HG02973 (cell line): ENCODE results near the gene FHIT.
"Not testable (repeated sequence)": the region's sequence is repeated elsewhere in the genome, so short reads cannot be mapped to it uniquely, and the experiment has no call there.

Source experiments
- ATAC-seq: cut with Tn5 transposase; IDR thresholded peaks from one replicate; pipeline ENCODE4 v1.9.1; 2021; ENCODE audit warnings: moderate library complexity; ENCODE audit not compliant: unreplicated experiment

The FHIT gene

DNA sequence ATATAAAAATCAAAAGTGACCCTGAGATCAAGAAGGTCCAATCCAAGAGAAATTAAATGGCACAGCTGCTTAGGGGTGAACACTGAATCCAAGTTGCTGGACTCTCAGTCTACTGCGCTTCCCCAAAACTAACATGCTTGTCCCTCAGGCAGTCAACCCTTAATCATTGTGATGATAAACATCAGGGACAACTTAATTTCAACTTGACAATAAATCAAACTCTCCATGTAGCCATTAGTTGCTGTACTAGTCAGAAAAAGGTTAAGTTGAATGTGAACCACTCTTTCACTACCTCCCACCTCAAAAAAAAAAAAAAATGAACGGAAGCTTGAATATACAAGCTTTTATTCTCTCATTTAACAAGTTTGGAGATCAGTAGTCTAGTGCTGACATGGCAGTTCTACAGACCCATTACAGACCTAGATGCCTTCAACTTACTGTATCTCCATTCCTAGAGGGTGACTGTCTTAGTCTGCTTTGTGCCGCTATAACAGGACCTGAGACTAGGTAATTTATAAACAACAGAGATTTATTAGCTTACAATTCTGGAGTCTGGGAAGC lies 185.7 kb downstream of the FHIT start:
- no peak for ATAC-seq

GRCh38 chr3:61061092-61061723 lies 190.0 kb downstream of the FHIT start:
- no peak for ATAC-seq

GRCh38 chr3:61060411-61060861 lies 190.8 kb downstream of the FHIT start:
- no peak for ATAC-seq

DNA sequence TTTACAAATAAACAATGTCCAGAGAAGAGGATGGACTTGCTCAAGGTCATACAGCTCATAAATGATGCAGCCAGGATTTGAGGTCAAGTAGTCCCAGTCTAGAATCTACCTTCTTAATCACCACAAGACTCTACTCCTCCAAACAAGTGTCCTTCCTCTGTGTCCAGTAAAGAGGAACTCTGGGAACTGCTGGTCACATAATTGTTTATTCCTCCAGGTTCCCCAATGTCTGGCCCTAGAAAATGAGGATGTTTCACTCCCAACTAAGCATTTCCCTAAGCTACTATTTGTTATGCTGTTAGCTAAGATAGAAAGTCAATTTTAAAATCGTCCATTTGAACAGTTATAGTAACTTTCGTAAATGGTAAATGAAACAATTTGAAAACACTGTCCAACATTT lies 192.4 kb downstream of the FHIT start:
- ATAC-seq: no peak

DNA sequence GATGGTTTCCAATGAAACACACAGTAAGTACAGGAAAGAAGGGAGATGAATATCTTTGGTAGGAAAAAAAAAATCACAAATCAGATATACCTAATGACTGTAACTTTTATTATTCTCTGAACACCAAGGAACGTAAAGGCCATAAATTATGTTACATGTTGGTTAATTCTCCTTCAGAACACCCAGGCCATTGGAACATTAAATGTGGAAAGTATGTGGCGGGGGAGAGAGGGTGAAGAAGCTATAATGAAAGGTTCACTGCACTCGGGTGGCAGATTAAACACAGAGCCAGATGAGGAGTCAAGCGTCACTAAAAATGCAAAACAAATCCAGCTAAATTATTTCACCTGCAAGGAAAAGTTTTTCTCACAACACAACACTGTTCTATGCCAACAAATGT lies 193.8 kb downstream of the FHIT start:
- ATAC-seq: no peak

DNA sequence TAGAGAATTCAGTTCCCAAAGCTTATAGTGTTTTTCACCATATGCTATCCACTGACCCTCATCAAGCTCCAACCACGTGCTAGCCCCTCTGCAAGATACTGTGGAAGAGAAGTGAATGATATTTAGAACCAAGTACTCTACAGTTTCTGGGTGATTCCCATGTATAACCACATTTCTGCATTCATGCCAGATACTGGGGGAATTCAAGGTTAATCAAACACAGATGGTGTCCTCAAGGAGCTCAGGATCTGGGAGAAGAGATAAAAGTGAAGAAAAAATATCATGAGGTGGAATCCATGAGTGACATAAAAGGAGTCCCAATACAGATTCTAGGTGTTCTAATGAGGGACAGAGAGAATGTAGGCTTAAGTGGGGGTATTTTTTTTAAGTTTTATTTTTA lies 195.8 kb downstream of the FHIT start:
- no peak for ATAC-seq

DNA sequence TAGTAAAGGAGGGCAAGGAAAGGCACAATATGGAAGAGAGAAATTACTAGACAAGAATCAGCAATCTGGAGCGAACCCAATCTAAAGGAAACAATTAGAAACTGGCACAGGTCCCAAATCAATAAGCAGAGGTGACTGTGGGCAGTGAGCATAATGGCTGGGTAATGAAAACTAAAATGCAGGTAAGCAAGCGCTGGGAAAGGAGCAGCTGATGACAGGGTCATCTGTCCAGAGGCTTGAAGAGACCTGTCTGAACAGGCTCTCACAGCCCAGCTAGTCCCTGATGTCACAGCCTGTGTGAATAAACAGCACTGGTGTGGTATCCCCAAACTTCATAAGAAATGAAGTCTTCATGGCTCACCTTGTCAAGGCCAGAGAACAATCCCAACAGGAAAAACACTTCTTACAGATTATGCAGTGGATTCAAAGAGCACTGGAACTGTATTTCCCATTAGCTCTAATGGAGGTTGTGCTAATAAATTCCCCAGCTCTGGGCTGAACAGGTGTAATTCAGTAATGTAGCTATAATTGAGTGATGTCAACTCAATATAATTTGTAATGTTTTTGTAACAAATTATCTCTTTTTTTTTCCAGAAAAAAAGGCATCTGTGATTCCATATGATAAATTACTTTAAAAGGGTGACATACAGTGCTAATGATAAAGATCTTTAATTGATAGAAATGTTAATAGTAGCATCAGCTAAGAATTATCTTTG lies 197.3 kb downstream of the FHIT start:
- ATAC-seq: no peak

- ATAC-seq: no peak
Observed at GRCh38 chr3:61052851-61053250, 198.4 kb downstream of the FHIT start.

DNA sequence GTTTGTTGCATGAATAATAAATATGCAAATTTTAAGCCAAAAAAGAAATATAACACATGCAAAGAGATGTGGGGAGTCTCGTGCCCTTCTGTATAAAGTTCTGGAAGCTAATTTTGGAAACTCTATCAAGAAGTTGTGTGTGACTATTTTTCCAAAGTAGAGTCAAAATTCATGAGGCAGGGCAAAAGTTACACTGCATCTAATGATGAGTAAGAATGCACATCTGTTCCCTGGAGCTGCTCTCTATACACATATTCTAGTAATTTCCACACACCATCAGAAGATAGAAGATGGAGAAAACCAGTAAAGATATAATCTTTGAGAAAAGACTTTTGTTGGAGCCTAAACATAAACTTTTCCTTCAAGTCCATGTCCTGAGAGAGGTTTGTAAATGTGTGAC lies 199.6 kb downstream of the FHIT start:
- ATAC-seq: no peak

DNA sequence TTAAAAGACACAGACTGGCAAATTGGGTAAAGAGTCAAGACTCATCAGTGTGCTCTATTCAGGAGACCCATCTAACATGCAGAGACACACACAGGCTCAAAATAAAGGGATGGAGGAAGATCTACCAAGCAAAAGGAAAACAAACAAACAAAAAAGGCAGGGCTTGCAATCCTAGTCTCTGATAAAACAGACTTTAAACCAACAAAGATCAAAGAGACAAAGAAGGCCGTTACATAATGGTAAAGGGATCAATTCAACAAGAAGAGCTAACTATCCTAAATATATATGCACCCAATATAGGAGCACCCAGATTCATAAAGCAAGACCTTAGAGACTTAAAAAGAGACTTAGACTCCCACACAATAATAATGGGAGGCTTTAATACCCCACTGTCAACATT lies 206.1 kb downstream of the FHIT start:
- not testable (repeated sequence) for ATAC-seq

DNA sequence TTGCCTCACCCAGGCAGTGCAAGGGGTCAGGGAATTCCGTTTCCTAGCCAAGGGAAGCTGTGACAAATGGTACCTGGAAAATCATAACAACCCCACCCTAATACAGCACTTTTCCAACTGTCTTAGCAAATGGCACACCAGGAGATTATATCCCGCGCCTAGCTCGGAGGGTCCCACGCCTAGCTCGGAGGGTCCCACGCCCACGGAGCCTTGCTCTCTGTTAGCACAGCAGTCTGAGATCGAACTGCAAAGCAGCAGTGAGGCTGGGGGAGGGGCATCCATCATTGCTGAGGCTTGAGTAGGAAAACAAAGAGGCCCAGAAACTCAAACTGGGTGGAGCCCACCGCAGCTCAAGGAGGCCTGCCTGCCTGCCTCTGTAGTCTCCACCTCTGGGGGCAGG lies 208.1 kb downstream of the FHIT start:
- ATAC-seq: no peak

GRCh38 chr3:61040618-61041017 lies 210.6 kb downstream of the FHIT start:
- no peak for ATAC-seq

GRCh38 chr3:61035573-61035972 lies 215.7 kb downstream of the FHIT start:
- ATAC-seq: no peak

- ATAC-seq: no peak
Observed at GRCh38 chr3:61032991-61033390, 218.3 kb downstream of the FHIT start.

DNA sequence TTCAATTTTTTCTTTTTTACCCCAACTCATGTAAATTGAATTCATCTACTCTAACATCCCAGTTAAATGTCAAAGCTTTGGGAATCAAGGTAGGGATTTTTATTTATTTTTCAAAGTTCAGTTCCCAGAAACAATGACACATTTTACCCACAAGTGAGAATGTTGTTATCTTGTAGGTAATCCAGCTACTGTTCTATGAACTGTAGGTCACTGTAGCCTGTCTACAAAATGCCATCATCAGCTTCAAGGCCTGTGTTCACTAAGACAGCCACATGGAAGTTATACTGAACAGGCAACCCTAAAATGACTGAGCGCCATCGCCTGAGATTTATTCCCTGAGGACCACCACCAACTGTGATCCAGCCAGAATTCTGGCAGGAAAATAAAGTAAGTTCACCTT lies 219.7 kb downstream of the FHIT start:
- ATAC-seq: no peak

- ATAC-seq: no peak
Observed at GRCh38 chr3:61030469-61031035, 220.7 kb downstream of the FHIT start.

GRCh38 chr3:61029194-61029593 lies 222.1 kb downstream of the FHIT start:
- no peak for ATAC-seq

- ATAC-seq: no peak
Observed at GRCh38 chr3:61018807-61019206, 232.4 kb downstream of the FHIT start.

GRCh38 chr3:61017028-61017427 lies 234.2 kb downstream of the FHIT start:
- ATAC-seq: not testable (repeated sequence)

DNA sequence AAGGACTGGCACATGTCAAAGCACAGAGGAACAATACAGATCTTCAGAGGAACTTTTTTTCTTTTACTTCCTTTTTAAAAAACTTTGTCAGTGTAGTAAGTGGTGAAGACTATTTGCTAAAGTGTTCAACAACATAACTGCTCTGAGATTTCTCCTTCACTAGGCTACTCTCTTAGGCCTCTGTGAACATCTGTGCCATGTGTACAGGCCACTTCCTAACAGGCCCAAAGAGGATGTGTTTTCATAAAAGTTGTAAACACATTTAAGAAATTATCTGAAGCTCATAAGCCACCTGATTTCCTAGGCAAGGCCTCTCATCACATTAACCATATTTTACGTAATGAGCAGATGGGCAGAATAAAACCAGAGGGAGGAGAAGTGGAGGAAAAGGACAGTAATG lies 235.4 kb downstream of the FHIT start:
- ATAC-seq: no peak

- ATAC-seq: no peak
Observed at GRCh38 chr3:61015408-61015807, 235.8 kb downstream of the FHIT start.

DNA sequence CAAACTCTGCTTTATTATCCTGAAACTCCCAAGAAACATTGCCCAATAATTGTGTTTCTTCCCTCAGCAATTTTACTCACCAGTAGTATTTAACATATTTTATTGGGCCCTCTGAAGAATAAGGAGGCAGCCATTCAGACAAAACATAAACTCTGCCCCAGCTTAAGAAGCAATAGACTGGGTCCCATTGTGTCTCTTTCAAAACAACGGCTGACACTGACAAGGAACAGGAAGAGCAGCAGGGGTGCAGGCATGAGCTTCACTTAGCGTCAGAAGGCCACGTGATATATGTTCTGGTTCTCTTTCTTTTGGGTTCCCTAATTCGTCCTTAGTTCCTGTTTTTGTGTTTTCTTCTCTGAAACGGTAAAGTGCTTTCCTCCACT lies 242.3 kb downstream of the FHIT start:
- no peak for ATAC-seq
